HepG2 (cell line): ENCODE measurements around the gene DTWD2. TPM values are rescaled to one million over a fixed set of nuclear protein-coding genes. Genes with fewer than 3 reads are reported as not detected.
A peak's percentile ranks its signal among the peaks of the same experiment; 100 is the strongest.

Experiments
- KLF12 ChIP-seq: sonication (generic); formaldehyde crosslinking; IDR thresholded peaks from 2 replicates; pipeline ENCODE4 v1.4.0; 2020; ENCODE audit warnings: missing genetic modification reagents, borderline replicate concordance
- MED1 ChIP-seq: sonication (generic); formaldehyde crosslinking; IDR thresholded peaks from 2 replicates; pipeline ENCODE4 v1.4.0; 2020; ENCODE audit warnings: missing genetic modification reagents
- SATB2 ChIP-seq: sonication (generic); formaldehyde crosslinking; IDR thresholded peaks from 2 replicates; pipeline ENCODE4 v1.5.0; 2020; ENCODE audit warnings: missing genetic modification reagents
- SOX5 ChIP-seq: IDR thresholded peaks from 2 replicates; pipeline ENCODE4 v1.6.1; 2016; ENCODE audit warnings: borderline replicate concordance
- SP140L ChIP-seq: sonication (generic); formaldehyde crosslinking; IDR thresholded peaks from 2 replicates; pipeline ENCODE4 v1.4.0; 2020; ENCODE audit warnings: missing genetic modification reagents, borderline replicate concordance
- THAP8 ChIP-seq: sonication (generic); formaldehyde crosslinking; IDR thresholded peaks from 2 replicates; pipeline ENCODE4 v1.5.1; 2020; ENCODE audit warnings: missing genetic modification reagents, mild to moderate bottlenecking, borderline replicate concordance
- ZFX ChIP-seq: sonication (generic); formaldehyde crosslinking; IDR thresholded peaks from 2 replicates; pipeline ENCODE4 v1.4.0; 2020; ENCODE audit warnings: mild to moderate bottlenecking, low read depth, missing genetic modification reagents, moderate library complexity
- ZHX2 ChIP-seq, 2 experiments: sonication (generic) in 1 of 2; formaldehyde crosslinking in 1 of 2; IDR thresholded peaks; 2 replicates each; pipeline versions ENCODE4 v1.6.1 to v1.9.0; 2014 to 2022; ENCODE audit warnings: antibody characterized with exemption in 1 of 2, borderline replicate concordance in 1 of 2, inconsistent platforms in 1 of 2, low read depth in 1 of 2, missing genetic modification reagents in 1 of 2
- ZNF143 ChIP-seq: sonication (generic); formaldehyde crosslinking; IDR thresholded peaks from 2 replicates; pipeline ENCODE4 v1.4.0; 2020; ENCODE audit warnings: missing genetic modification reagents
- ZNF225 ChIP-seq: sonication (generic); formaldehyde crosslinking; IDR thresholded peaks from 2 replicates; pipeline ENCODE4 v1.4.0; 2020; ENCODE audit warnings: mild to moderate bottlenecking, missing genetic modification reagents
- ZNF431 ChIP-seq: sonication (generic); formaldehyde crosslinking; IDR thresholded peaks from 2 replicates; pipeline ENCODE4 v1.9.0; 2022; ENCODE audit warnings: missing genetic modification reagents, low read depth, mild to moderate bottlenecking, borderline replicate concordance
- ZNF841 ChIP-seq: sonication (generic); formaldehyde crosslinking; IDR thresholded peaks from 2 replicates; pipeline ENCODE4 v1.8.1; 2023; ENCODE audit warnings: missing genetic modification reagents, borderline replicate concordance
- polyA plus RNA-seq, 8 experiments: library from polyadenylated mRNA; depleted of rRNA in 3 of 8; stranded (reverse) in 7 of 8; unstranded in 1 of 8; fragments of >200 nt; fragmentation: Illumina TruSeq in 4 of 8; extraction: Trizol in 4 of 8; gene quantifications; 2 replicates each; pipeline versions ENCODE4 v1.2.1 to v1.2.3, GENCODE V29; 2011 to 2016; ENCODE audit warnings: low read depth in 4 of 8, missing spikeins in 1 of 8, mixed read lengths in 1 of 8; ENCODE audit not compliant: insufficient read depth in 1 of 8
- total RNA-seq, 5 experiments: library from RNA; depleted of rRNA; stranded (reverse); fragments of >200 nt; fragmentation: Illumina TruSeq; extraction: Trizol; gene quantifications; 2 replicates each; pipeline ENCODE4 v1.2.3, GENCODE V29; 2016; ENCODE audit warnings: low read depth in 1 of 5
- TF ChIP-seq, protein P1 (sequence below): sonication (generic); formaldehyde crosslinking; IDR thresholded peaks from 2 replicates; pipeline ENCODE4 v1.9.0; 2021; ENCODE audit warnings: missing genetic modification reagents, borderline replicate concordance
- TF ChIP-seq, protein P2 (sequence below): sonication (generic); formaldehyde crosslinking; IDR thresholded peaks from 2 replicates; pipeline ENCODE4 v1.4.0; 2020; ENCODE audit warnings: missing genetic modification reagents, borderline replicate concordance

DTWD2 gene
- total and polyA plus RNA-seq, 2 of the 13 experiments (the other 11 are each of a cell fraction or from before 2014, with no cell fraction given): 1.6 to 6.0 TPM

DNA sequence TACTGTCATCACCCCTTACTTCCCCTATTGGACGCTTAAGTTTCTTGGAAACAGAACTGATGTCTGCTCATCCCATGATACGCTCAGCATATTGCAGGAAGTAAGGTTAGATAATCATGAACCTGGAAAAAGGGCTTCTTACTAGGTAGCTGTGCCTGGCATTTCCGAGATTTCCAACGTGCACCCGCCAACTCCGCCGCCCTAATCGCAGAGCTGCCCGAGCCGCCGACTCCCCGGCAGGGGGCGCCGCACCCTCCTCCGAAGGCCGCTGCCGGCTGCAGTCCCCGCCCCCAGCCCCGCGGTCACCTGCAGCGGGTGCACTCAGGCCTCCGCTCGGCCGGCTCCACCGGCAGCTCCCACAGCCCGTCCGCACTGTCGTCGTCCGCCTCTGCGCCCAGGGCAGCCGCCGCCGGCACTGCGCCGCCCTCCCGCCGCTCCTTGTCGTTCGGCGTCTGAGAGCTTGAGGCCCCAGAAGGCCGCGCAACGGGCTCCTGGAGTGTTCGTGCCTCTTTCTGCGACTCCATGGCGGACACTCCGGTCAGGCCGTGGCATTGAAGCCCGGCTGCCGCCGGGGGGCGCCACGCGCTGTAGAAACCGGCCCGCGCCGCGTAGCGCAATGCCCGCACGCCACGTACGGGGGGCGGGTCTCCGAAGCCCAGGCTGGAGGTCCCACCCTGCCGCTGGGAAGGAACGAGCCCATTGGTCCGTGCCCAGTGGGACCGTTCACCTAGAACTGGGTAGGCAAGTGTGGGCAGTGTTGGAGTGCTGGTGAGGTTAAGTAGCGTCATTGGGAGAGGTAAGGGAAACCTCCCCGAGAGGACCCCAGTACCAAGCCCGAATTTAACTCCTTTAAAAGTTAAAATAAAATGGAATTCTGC is at the start of gene DTWD2 (continued):
- TF ChIP-seq, protein P1, sequence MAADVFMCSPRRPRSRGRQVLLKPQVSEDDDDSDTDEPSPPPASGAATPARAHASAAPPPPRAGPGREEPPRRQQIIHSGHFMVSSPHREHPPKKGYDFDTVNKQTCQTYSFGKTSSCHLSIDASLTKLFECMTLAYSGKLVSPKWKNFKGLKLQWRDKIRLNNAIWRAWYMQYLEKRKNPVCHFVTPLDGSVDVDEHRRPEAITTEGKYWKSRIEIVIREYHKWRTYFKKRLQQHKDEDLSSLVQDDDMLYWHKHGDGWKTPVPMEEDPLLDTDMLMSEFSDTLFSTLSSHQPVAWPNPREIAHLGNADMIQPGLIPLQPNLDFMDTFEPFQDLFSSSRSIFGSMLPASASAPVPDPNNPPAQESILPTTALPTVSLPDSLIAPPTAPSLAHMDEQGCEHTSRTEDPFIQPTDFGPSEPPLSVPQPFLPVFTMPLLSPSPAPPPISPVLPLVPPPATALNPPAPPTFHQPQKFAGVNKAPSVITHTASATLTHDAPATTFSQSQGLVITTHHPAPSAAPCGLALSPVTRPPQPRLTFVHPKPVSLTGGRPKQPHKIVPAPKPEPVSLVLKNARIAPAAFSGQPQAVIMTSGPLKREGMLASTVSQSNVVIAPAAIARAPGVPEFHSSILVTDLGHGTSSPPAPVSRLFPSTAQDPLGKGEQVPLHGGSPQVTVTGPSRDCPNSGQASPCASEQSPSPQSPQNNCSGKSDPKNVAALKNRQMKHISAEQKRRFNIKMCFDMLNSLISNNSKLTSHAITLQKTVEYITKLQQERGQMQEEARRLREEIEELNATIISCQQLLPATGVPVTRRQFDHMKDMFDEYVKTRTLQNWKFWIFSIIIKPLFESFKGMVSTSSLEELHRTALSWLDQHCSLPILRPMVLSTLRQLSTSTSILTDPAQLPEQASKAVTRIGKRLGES (CRISPR knock-in tag): 0 out of 2 replicates have a peak, but pooled peaks have one; percentile 20
- TF ChIP-seq ZNF841 (CRISPR knock-in tag) (0 out of 2 replicates have a peak, but pooled peaks have one; percentile 11), ZHX2 (IDR thresholded peaks at IDR 0.05; ENCODE audit: low read depth) (peak; percentile 75), ZHX2 (CRISPR knock-in tag; IDR thresholded peaks at IDR 0.05; ENCODE audit: borderline replicate concordance) (no peak), SOX5 (CRISPR knock-in tag) (no peak), THAP8 (CRISPR knock-in tag) (no peak), ZNF225 (CRISPR knock-in tag) (peak; percentile 28; the same call in 1 of the 2 replicates), ZFX (CRISPR knock-in tag) (peak; percentile 98), KLF12 (CRISPR knock-in tag) (no peak), MED1 (CRISPR knock-in tag) (peak; percentile 54; the same call in 1 of the 2 replicates), SP140L (CRISPR knock-in tag) (no peak; the same call in none of the 2 replicates), SATB2 (CRISPR knock-in tag) (no peak; the same call in 1 of the 2 replicates), ZNF143 (CRISPR knock-in tag) (no peak; the same call in 1 of the 2 replicates), ZNF431 (CRISPR knock-in tag) (peak; percentile 37; the same call in 1 of the 2 replicates)
- TF ChIP-seq, protein P2, sequence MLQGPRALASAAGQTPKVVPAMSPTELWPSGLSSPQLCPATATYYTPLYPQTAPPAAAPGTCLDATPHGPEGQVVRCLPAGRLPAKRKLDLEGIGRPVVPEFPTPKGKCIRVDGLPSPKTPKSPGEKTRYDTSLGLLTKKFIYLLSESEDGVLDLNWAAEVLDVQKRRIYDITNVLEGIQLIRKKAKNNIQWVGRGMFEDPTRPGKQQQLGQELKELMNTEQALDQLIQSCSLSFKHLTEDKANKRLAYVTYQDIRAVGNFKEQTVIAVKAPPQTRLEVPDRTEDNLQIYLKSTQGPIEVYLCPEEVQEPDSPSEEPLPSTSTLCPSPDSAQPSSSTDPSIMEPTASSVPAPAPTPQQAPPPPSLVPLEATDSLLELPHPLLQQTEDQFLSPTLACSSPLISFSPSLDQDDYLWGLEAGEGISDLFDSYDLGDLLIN (CRISPR knock-in tag): no peak
